BJ (cell line): ENCODE results near the gene KCNJ10. TPM values are rescaled to one million over a fixed set of nuclear protein-coding genes. Genes with fewer than 3 reads are reported as not detected.

Experiments used
- CTCF ChIA-PET: fragments of 350-600 bp; formaldehyde crosslinking; extraction: SDS; loops from one replicate; lab custom pipeline; 2021; ENCODE audit warnings: antibody characterized with exemption, inconsistent platforms; lab: Yijun Ruan, JAX
- POLR2A ChIA-PET: fragments of 300-600 bp; sonication (Branson Sonifier 250); formaldehyde crosslinking; extraction: SDS; loops from one replicate; lab custom pipeline; 2021; ENCODE audit warnings: antibody characterized with exemption; lab: Charles Lee
- DNase-seq: peaks from one replicate; pipeline ENCODE4 v3.0.0-alpha.2; 2011; ENCODE audit warnings: low read depth
- H3K27me3 ChIP-seq: 2 replicates; pipeline ENCODE4 v1.6.0; 2011; ENCODE audit warnings: low read length; ENCODE audit not compliant: control insufficient read depth, insufficient read depth
- H3K36me3 ChIP-seq: 2 replicates; pipeline ENCODE4 v1.5.1; 2011; ENCODE audit warnings: low read length; ENCODE audit not compliant: control insufficient read depth, insufficient read depth
- H3K4me3 ChIP-seq: 2 replicates; pipeline ENCODE4 v1.5.1; 2011; ENCODE audit warnings: low read depth, mild to moderate bottlenecking, control low read depth, low read length
- CTCF ChIP-seq: IDR thresholded peaks from 2 replicates; pipeline ENCODE4 v1.5.1; 2011; ENCODE audit warnings: low read depth, mild to moderate bottlenecking, control low read depth, inconsistent platforms, low read length, moderate library complexity; ENCODE audit not compliant: insufficient read depth
- polyA plus RNA-seq: library from polyadenylated mRNA; depleted of rRNA; stranded (reverse); fragments of >200 nt; gene quantifications from 2 replicates; pipeline ENCODE4 v1.2.3, GENCODE V29; 2011

Gene KCNJ10
- polyA plus RNA-seq, 1 experiment: not detected

- peaks cover 2% of the 10 kb centered on the region for H3K27me3 ChIP-seq
- TF ChIP-seq CTCF: no peak
- H3K4me3 ChIP-seq: no peak overlapping the region
- DNase-seq: no peak
- ChIA-PET POLR2A (no interaction called here), CTCF (interaction anchor here (0.9 to 2.4 kb wide), 3 partner anchors 8 to 49 kb away, joined by 3 to 10 read pairs (median 3); no protein-coding TSS in a partner anchor)
- no peaks in the 10 kb centered on the region for H3K36me3 ChIP-seq
Measured at GRCh38 chr1:159987186-159987585, 82.8 kb downstream of the KCNJ10 start.

GRCh38 chr1:159986531-159986930, 83.4 kb downstream of the KCNJ10 start:
- ChIA-PET POLR2A (no interaction called here), CTCF (interaction anchor here (0.9 to 2.4 kb wide), 3 partner anchors 9 to 48 kb away, joined by 3 to 10 read pairs (median 3); no protein-coding TSS in a partner anchor)
- no peaks in the 10 kb centered on the region for H3K36me3 ChIP-seq
- no peak for TF ChIP-seq CTCF
- H3K4me3 ChIP-seq: no peak overlapping the region
- peaks cover 2% of the 10 kb centered on the region for H3K27me3 ChIP-seq
- no peak for DNase-seq

GRCh38 chr1:159986093-159986492, 83.9 kb downstream of the KCNJ10 start:
- Histone ChIP-seq H3K4me3 (no peak overlapping the region), H3K27me3 (peaks cover 2% of the 10 kb centered on the region), H3K36me3 (no peaks in the 10 kb centered on the region)
- TF ChIP-seq CTCF: no peak
- CTCF ChIA-PET: interaction anchor here (2.4 kb wide), 1 partner anchor 21 kb away, joined by 10 read pairs; no protein-coding TSS in a partner anchor
- no peak for DNase-seq
- POLR2A ChIA-PET: no interaction called here

- ChIA-PET CTCF (interaction anchor here (2.4 kb wide), 1 partner anchor 22 kb away, joined by 10 read pairs; no protein-coding TSS in a partner anchor), POLR2A (no interaction called here)
- no peak for DNase-seq
- TF ChIP-seq CTCF: no peak
- Histone ChIP-seq H3K36me3 (no peaks in the 10 kb centered on the region), H3K4me3 (no peak overlapping the region), H3K27me3 (peaks cover 2% of the 10 kb centered on the region)
Measured at GRCh38 chr1:159985473-159985872, 84.5 kb downstream of the KCNJ10 start.

- CTCF ChIA-PET: no interaction called here
- H3K27me3 ChIP-seq: peaks cover 2% of the 10 kb centered on the region
- H3K4me3 ChIP-seq: no peak overlapping the region
- TF ChIP-seq CTCF: no peak
- DNase-seq: no peak
- no peaks in the 10 kb centered on the region for H3K36me3 ChIP-seq
- POLR2A ChIA-PET: no interaction called here
Measured at GRCh38 chr1:159983681-159984080, 86.3 kb downstream of the KCNJ10 start.
